WTC11 (cell line): ENCODE results near the gene MAPK11. TPM values are rescaled to one million over a fixed set of nuclear protein-coding genes. Genes with fewer than 3 reads are reported as not detected.

Experiments used
- ATAC-seq: fragments of 200-7000 bp; cut with Tn5 transposase; 2 replicates; pipeline ENCODE4 v1.10.0; 2021; ENCODE audit warnings: mild to moderate bottlenecking, moderate library complexity
- CTCF ChIA-PET: fragments of 300-600 bp; sonication (Branson Sonifier 250); formaldehyde crosslinking; loops from one replicate; lab custom pipeline; 2021; ENCODE audit warnings: antibody characterized with exemption; lab: Charles Lee
- POLR2A ChIA-PET: fragments of 350-600 bp; sonication (Branson Sonifier 250); formaldehyde crosslinking; loops from one replicate; lab custom pipeline; 2021; ENCODE audit warnings: antibody characterized with exemption; lab: Charles Lee
- DNase-seq: peaks from one replicate; pipeline ENCODE4 v3.0.0; 2021; ENCODE audit warnings: low spot score
- H3K27ac Mint-ChIP-seq: 2 replicates; pipeline ENCODE4 v1.8.0; 2021; ENCODE audit warnings: mixed read lengths
- H3K27me3 Mint-ChIP-seq: 2 replicates; pipeline ENCODE4 v1.8.0; 2021; ENCODE audit warnings: low read depth, mild to moderate bottlenecking, moderate library complexity, mixed read lengths
- H3K36me3 Mint-ChIP-seq: 2 replicates; pipeline ENCODE4 v1.8.0; 2021; ENCODE audit warnings: mixed read lengths
- H3K4me1 Mint-ChIP-seq: 2 replicates; pipeline ENCODE4 v1.8.0; 2022; ENCODE audit warnings: mixed read lengths
- H3K4me3 Mint-ChIP-seq: 2 replicates; pipeline ENCODE4 v1.8.0; 2021; ENCODE audit warnings: mild to moderate bottlenecking, moderate library complexity, mixed read lengths
- H3K9me3 Mint-ChIP-seq: 2 replicates; pipeline ENCODE4 v1.8.0; 2021; ENCODE audit warnings: mixed read lengths
- ATF1 ChIP-seq: sonication (generic); formaldehyde crosslinking; IDR thresholded peaks from 2 replicates; pipeline ENCODE4 v1.8.1; 2023; ENCODE audit warnings: mild to moderate bottlenecking, moderate library complexity, missing genetic modification reagents
- EMX1 ChIP-seq: fragments of 250-450 bp; sonication (Bioruptor Pico); IDR thresholded peaks from 2 replicates; pipeline ENCODE4 v1.8.0; 2021; ENCODE audit warnings: mild to moderate bottlenecking
- FOXK1 ChIP-seq: sonication (generic); formaldehyde crosslinking; IDR thresholded peaks from 2 replicates; pipeline ENCODE4 v1.8.0; 2022; ENCODE audit warnings: mild to moderate bottlenecking, moderate library complexity, missing genetic modification reagents
- FOXP1 ChIP-seq: sonication (generic); formaldehyde crosslinking; IDR thresholded peaks from 2 replicates; pipeline ENCODE4 v1.8.0; 2022; ENCODE audit warnings: missing genetic modification reagents, mild to moderate bottlenecking, moderate library complexity, borderline replicate concordance
- GABPB1 ChIP-seq: sonication (generic); formaldehyde crosslinking; IDR thresholded peaks from 2 replicates; pipeline ENCODE4 v1.8.1; 2023; ENCODE audit warnings: mild to moderate bottlenecking, missing genetic modification reagents
- GTF2I ChIP-seq: fragments of 250-450 bp; sonication (Bioruptor Pico); conservative IDR thresholded peaks from 2 replicates; pipeline ENCODE4 v1.4.0; 2021; ENCODE audit warnings: mild to moderate bottlenecking
- JAZF1 ChIP-seq: fragments of 250-450 bp; sonication (Bioruptor Pico); IDR thresholded peaks from 2 replicates; pipeline ENCODE4 v1.9.0; 2021; ENCODE audit warnings: moderate library complexity, mild to moderate bottlenecking, inconsistent platforms
- MYBL2 ChIP-seq: sonication (generic); formaldehyde crosslinking; IDR thresholded peaks from 2 replicates; pipeline ENCODE4 v1.8.1; 2023; ENCODE audit warnings: mild to moderate bottlenecking, moderate library complexity, missing genetic modification reagents
- SP1 ChIP-seq: sonication (generic); formaldehyde crosslinking; conservative IDR thresholded peaks from 2 replicates; pipeline ENCODE4 v1.8.1; 2022; ENCODE audit warnings: missing genetic modification reagents
- TEAD4 ChIP-seq: sonication (generic); formaldehyde crosslinking; IDR thresholded peaks from 2 replicates; pipeline ENCODE4 v1.8.0; 2022; ENCODE audit warnings: mild to moderate bottlenecking, missing genetic modification reagents
- ZNF121 ChIP-seq: sonication (generic); formaldehyde crosslinking; IDR thresholded peaks from 2 replicates; pipeline ENCODE4 v1.8.0; 2023; ENCODE audit warnings: missing genetic modification reagents
- ZNF423 ChIP-seq: fragments of 250-450 bp; sonication (Bioruptor Pico); IDR thresholded peaks from 2 replicates; pipeline ENCODE4 v2.1.2; 2022; ENCODE audit warnings: mild to moderate bottlenecking, moderate library complexity
- total RNA-seq: library from RNA; stranded (reverse); gene quantifications from 3 replicates; pipeline ENCODE4 v1.2.3, GENCODE V29; 2021
- TF ChIP-seq, protein P1 (sequence below): sonication (generic); formaldehyde crosslinking; IDR thresholded peaks from 2 replicates; pipeline ENCODE4 v1.8.0; 2023; ENCODE audit warnings: mild to moderate bottlenecking, missing genetic modification reagents
- TF ChIP-seq, protein P2 (sequence below): sonication (generic); formaldehyde crosslinking; IDR thresholded peaks from 2 replicates; pipeline ENCODE4 v1.8.0; 2022; ENCODE audit warnings: mild to moderate bottlenecking, missing genetic modification reagents
- TF ChIP-seq, protein P3 (sequence below): sonication (generic); formaldehyde crosslinking; IDR thresholded peaks from 2 replicates; pipeline ENCODE4 v1.8.1; 2023; ENCODE audit warnings: mild to moderate bottlenecking, missing genetic modification reagents
- TF ChIP-seq, protein P4 (sequence below): fragments of 250-450 bp; sonication (Bioruptor Pico); IDR thresholded peaks from 2 replicates; pipeline ENCODE4 v2.1.2; 2022; ENCODE audit warnings: mild to moderate bottlenecking, moderate library complexity
- TF ChIP-seq, protein P5 (sequence below): sonication (generic); formaldehyde crosslinking; IDR thresholded peaks from 2 replicates; pipeline ENCODE4 v1.8.0; 2023; ENCODE audit warnings: missing genetic modification reagents, mild to moderate bottlenecking, borderline replicate concordance
- TF ChIP-seq, protein P6 (sequence below): sonication (generic); formaldehyde crosslinking; IDR thresholded peaks from 2 replicates; pipeline ENCODE4 v1.8.0; 2022; ENCODE audit warnings: mild to moderate bottlenecking, missing genetic modification reagents

MAPK11 gene
- total RNA-seq, 1 experiment from 2014 or later = 2.3 TPM

DNA sequence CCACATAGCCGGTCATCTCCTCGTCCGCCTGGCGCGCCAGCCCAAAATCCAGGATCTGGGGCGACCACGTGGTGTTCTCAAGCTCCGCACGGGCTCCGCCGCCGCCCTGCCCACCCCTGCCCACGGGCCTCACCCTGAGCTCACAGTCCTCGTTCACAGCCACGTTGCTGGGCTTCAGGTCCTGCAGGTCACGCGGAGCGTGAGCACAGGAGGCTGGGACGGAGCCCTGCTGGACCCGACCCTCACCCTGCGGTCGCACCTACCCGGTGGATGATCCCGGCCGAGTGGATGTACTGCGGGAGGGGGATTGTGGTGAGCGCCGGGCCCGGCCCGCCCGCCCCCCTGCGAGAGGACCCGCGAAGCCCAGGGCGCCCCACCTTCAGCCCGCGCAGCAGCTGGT is 3.2 kb downstream of the MAPK11 start:
- TF ChIP-seq, protein P1, sequence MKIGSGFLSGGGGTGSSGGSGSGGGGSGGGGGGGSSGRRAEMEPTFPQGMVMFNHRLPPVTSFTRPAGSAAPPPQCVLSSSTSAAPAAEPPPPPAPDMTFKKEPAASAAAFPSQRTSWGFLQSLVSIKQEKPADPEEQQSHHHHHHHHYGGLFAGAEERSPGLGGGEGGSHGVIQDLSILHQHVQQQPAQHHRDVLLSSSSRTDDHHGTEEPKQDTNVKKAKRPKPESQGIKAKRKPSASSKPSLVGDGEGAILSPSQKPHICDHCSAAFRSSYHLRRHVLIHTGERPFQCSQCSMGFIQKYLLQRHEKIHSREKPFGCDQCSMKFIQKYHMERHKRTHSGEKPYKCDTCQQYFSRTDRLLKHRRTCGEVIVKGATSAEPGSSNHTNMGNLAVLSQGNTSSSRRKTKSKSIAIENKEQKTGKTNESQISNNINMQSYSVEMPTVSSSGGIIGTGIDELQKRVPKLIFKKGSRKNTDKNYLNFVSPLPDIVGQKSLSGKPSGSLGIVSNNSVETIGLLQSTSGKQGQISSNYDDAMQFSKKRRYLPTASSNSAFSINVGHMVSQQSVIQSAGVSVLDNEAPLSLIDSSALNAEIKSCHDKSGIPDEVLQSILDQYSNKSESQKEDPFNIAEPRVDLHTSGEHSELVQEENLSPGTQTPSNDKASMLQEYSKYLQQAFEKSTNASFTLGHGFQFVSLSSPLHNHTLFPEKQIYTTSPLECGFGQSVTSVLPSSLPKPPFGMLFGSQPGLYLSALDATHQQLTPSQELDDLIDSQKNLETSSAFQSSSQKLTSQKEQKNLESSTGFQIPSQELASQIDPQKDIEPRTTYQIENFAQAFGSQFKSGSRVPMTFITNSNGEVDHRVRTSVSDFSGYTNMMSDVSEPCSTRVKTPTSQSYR (CRISPR knock-in tag) = no peak
- TF ChIP-seq, protein P2, sequence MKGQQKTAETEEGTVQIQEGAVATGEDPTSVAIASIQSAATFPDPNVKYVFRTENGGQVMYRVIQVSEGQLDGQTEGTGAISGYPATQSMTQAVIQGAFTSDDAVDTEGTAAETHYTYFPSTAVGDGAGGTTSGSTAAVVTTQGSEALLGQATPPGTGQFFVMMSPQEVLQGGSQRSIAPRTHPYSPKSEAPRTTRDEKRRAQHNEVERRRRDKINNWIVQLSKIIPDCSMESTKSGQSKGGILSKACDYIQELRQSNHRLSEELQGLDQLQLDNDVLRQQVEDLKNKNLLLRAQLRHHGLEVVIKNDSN = no peak
- TF ChIP-seq JAZF1 (CRISPR knock-in tag) (no peak), EMX1 (CRISPR knock-in tag) (no peak), SP1 (CRISPR knock-in tag) (no peak), ZNF121 (CRISPR knock-in tag) (no peak), GABPB1 (CRISPR knock-in tag) (no peak), FOXP1 (CRISPR knock-in tag) (no peak), MYBL2 (no peak), FOXK1 (CRISPR knock-in tag) (no peak)
- TF ChIP-seq, protein P3, sequence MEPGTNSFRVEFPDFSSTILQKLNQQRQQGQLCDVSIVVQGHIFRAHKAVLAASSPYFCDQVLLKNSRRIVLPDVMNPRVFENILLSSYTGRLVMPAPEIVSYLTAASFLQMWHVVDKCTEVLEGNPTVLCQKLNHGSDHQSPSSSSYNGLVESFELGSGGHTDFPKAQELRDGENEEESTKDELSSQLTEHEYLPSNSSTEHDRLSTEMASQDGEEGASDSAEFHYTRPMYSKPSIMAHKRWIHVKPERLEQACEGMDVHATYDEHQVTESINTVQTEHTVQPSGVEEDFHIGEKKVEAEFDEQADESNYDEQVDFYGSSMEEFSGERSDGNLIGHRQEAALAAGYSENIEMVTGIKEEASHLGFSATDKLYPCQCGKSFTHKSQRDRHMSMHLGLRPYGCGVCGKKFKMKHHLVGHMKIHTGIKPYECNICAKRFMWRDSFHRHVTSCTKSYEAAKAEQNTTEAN (CRISPR knock-in tag) = no peak
- TF ChIP-seq, protein P4, sequence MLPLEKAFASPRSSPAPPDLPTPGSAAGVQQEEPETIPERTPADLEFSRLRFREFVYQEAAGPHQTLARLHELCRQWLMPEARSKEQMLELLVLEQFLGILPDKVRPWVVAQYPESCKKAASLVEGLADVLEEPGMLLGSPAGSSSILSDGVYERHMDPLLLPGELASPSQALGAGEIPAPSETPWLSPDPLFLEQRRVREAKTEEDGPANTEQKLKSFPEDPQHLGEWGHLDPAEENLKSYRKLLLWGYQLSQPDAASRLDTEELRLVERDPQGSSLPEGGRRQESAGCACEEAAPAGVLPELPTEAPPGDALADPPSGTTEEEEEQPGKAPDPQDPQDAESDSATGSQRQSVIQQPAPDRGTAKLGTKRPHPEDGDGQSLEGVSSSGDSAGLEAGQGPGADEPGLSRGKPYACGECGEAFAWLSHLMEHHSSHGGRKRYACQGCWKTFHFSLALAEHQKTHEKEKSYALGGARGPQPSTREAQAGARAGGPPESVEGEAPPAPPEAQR = no peak
- TF ChIP-seq, protein P5, sequence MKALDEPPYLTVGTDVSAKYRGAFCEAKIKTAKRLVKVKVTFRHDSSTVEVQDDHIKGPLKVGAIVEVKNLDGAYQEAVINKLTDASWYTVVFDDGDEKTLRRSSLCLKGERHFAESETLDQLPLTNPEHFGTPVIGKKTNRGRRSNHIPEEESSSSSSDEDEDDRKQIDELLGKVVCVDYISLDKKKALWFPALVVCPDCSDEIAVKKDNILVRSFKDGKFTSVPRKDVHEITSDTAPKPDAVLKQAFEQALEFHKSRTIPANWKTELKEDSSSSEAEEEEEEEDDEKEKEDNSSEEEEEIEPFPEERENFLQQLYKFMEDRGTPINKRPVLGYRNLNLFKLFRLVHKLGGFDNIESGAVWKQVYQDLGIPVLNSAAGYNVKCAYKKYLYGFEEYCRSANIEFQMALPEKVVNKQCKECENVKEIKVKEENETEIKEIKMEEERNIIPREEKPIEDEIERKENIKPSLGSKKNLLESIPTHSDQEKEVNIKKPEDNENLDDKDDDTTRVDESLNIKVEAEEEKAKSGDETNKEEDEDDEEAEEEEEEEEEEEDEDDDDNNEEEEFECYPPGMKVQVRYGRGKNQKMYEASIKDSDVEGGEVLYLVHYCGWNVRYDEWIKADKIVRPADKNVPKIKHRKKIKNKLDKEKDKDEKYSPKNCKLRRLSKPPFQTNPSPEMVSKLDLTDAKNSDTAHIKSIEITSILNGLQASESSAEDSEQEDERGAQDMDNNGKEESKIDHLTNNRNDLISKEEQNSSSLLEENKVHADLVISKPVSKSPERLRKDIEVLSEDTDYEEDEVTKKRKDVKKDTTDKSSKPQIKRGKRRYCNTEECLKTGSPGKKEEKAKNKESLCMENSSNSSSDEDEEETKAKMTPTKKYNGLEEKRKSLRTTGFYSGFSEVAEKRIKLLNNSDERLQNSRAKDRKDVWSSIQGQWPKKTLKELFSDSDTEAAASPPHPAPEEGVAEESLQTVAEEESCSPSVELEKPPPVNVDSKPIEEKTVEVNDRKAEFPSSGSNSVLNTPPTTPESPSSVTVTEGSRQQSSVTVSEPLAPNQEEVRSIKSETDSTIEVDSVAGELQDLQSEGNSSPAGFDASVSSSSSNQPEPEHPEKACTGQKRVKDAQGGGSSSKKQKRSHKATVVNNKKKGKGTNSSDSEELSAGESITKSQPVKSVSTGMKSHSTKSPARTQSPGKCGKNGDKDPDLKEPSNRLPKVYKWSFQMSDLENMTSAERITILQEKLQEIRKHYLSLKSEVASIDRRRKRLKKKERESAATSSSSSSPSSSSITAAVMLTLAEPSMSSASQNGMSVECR (CRISPR knock-in tag) = no peak
- Mint-ChIP-seq H3K4me3 (0 out of 2 replicates have a peak overlapping the region, but pooled peaks have one; percentile 27), H3K27me3 (peaks cover 54% of the 10 kb centered on the region)

DNA sequence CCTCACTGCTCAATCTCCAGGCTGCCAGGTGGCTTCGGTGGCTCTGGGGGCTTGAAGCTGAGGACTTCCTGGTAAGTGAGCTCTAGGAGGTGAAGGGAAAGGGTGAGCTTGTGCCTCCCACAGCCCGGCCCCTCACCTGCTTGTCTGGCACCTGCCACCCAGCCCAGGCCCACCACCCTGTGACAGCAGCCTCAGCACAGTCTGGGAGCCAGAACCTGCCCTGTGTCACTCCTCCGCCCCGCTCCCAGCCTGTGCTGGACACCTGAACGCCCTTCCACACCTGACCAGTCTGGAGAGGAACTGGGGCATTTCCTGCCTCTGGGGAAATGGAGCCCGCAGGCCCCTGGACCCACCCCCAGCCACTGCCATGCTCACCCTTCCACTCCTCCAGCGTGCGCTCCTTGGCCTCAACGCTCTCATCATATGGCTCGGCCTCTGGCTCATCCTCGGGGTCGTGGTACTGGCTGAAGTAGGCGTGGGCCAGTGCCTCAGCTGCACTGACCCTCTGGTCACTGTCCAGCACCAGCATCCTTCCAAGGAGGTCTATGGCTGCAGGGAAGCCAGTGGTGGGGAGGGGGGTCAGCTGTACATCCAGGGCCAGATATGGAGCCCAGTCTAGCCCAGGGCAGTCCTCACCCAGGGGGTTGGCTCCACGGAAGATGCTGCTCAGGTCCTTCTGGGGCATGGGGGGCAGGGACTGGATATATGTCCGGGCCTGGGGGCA is 5.1 kb downstream of the MAPK11 start:
- no peak for DNase-seq
- Mint-ChIP-seq H3K27me3 (peaks cover 45% of the 10 kb centered on the region), H3K9me3 (no peaks in the 10 kb centered on the region), H3K27ac (no peak overlapping the region), H3K36me3 (no peaks in the 10 kb centered on the region), H3K4me3 (no peak overlapping the region), H3K4me1 (peaks cover 8% of the 10 kb centered on the region)
- no peak for ATAC-seq
- ChIA-PET CTCF (interaction anchor here (0.9 to 1.4 kb wide), 3 partner anchors 59 to 409 kb away, joined by 3 read pairs; no protein-coding TSS in a partner anchor), POLR2A (no interaction called here)
- TF ChIP-seq, protein P6, sequence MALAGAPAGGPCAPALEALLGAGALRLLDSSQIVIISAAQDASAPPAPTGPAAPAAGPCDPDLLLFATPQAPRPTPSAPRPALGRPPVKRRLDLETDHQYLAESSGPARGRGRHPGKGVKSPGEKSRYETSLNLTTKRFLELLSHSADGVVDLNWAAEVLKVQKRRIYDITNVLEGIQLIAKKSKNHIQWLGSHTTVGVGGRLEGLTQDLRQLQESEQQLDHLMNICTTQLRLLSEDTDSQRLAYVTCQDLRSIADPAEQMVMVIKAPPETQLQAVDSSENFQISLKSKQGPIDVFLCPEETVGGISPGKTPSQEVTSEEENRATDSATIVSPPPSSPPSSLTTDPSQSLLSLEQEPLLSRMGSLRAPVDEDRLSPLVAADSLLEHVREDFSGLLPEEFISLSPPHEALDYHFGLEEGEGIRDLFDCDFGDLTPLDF (CRISPR knock-in tag) = no peak
- TF ChIP-seq FOXK1 (CRISPR knock-in tag) = no peak
- no peak for TF ChIP-seq ATF1
- no peak for TF ChIP-seq GTF2I (CRISPR knock-in tag)
- TF ChIP-seq, protein P4 = no peak
- TF ChIP-seq ZNF423 = no peak
- TF ChIP-seq TEAD4 (CRISPR knock-in tag) = no peak

More for the DNA sequence above, 3.2 kb downstream of the MAPK11 start:
- Mint-ChIP-seq H3K9me3 (no peaks in the 10 kb centered on the region), H3K4me1 (peaks cover 7% of the 10 kb centered on the region), H3K36me3 (no peaks in the 10 kb centered on the region), H3K27ac (no peak overlapping the region)
- ATAC-seq (no peak), DNase-seq (no peak)
- POLR2A ChIA-PET = interaction anchor here (1.1 to 1.3 kb wide), 3 partner anchors 15 to 40 kb away, joined by 3 to 4 read pairs (median 3); partner anchors contain the start of genes HDAC10 and PLXNB2
- CTCF ChIA-PET = interaction anchor here (0.5 to 2.4 kb wide), 17 partner anchors 8 to 258 kb away, joined by 3 to 20 read pairs (median 4); partner anchors contain the start of genes ADM2, HDAC10 and SCO2
